Psoas muscle (tissue), 8 donors: ENCODE measurements around the gene UBE2H. TPM values are rescaled to one million over a fixed set of nuclear protein-coding genes. Genes with fewer than 3 reads are reported as not detected.
"Not testable (repeated sequence)": the region's sequence is repeated elsewhere in the genome, so short reads cannot be mapped to it uniquely, and the experiment has no call there.

Experiments used
- ATAC-seq, 4 donors: fragments of 200-7000 bp; cut with Tn5 transposase; one replicate each; pipeline ENCODE4 v1.9.1; 2020; ENCODE audit warnings: moderate library complexity in 3 of 4, mild to moderate bottlenecking in 2 of 4
- DNase-seq, 2 donors: peaks; one replicate each; pipeline ENCODE4 v3.0.0-alpha.2; 2020
- H3K27ac ChIP-seq: fragments of 200-600 bp; one replicate; pipeline ENCODE4 v1.8.0; 2022
- H3K27me3 ChIP-seq, 3 donors: fragments of 200-600 bp in 1 of 3; one replicate each; pipeline versions ENCODE4 v1.6.1 to v1.8.0; 2013 to 2022; ENCODE audit warnings: low read length in 2 of 3, mild to moderate bottlenecking in 2 of 3, moderate library complexity in 1 of 3; ENCODE audit not compliant: insufficient read depth in 3 of 3
- H3K36me3 ChIP-seq, 2 donors: fragments of 200-600 bp in 1 of 2; one replicate each; pipeline versions ENCODE4 v1.6.1 to v1.8.0; 2013 to 2022; ENCODE audit warnings: low read depth in 1 of 2, mild to moderate bottlenecking in 1 of 2, moderate library complexity in 1 of 2; ENCODE audit not compliant: insufficient read depth in 1 of 2
- H3K4me1 ChIP-seq: fragments of 200-600 bp; one replicate; pipeline ENCODE4 v1.8.0; 2022
- H3K4me3 ChIP-seq: fragments of 200-600 bp; one replicate; pipeline ENCODE4 v1.8.0; 2022; ENCODE audit warnings: mild to moderate bottlenecking
- H3K9me3 ChIP-seq: fragments of 200-600 bp; one replicate; pipeline ENCODE4 v1.8.0; 2022
- WGBS, 3 donors: extraction: QIAGEN DNeasy Blood & Tissue Kit; methylation state at CpG; one replicate each; pipeline versions ENCODE4 v1.1.6 to v1.1.7; 2013; 5-methylcytosine and 5-hydroxymethylcytosine counted together
- intact Hi-C, 2 donors: fragments of 100-400 bp; cut with DNase I; formaldehyde crosslinking; loops; one replicate each; pipeline versions ENCODE4 v1.11.0 to v1.14.2; 2022
- polyA plus RNA-seq, 3 donors: library from polyadenylated mRNA; stranded (reverse); fragments of 200-250 nt; gene quantifications; one replicate each; pipeline ENCODE4 v1.2.3, GENCODE V29; 2013
- total RNA-seq, 4 donors: library from RNA; stranded (reverse); fragmentation: NEBNext Ultra II Directional in 2 of 4; extraction: Animal tissue kit (Norgen Biotek cat#: 25700) in 2 of 4; gene quantifications; one replicate each; pipeline versions ENCODE4 v1.2.1 to v1.2.4, GENCODE V29; 2021 to 2023
- TF ChIP-seq, protein P1 (sequence below): fragments of 200-600 bp; IDR thresholded peaks from one replicate; pipeline ENCODE4 v1.8.0; 2022; ENCODE audit warnings: antibody characterized with exemption
- donor health status: healthy with polysubstance abuse.
- donor health status: DM: no; HTN: no; CAD: no; lungs with moderate emphysema.
- donor health status: Bipolar disorder and iron deficiency.
- donor health status: healthy.
- donor health status: DM: yes; HTN: yes; CAD: no.
- donor health status: DM: no; HTN: no; CAD: no.
- donor health status: DM: no; HTN: no; CAD: no.
- donor health status: DM: yes; HTN: yes; CAD: no.

The UBE2H gene
- total and polyA plus RNA-seq, 7 donors: 17.3 to 115 (median 77.3) TPM

DNA sequence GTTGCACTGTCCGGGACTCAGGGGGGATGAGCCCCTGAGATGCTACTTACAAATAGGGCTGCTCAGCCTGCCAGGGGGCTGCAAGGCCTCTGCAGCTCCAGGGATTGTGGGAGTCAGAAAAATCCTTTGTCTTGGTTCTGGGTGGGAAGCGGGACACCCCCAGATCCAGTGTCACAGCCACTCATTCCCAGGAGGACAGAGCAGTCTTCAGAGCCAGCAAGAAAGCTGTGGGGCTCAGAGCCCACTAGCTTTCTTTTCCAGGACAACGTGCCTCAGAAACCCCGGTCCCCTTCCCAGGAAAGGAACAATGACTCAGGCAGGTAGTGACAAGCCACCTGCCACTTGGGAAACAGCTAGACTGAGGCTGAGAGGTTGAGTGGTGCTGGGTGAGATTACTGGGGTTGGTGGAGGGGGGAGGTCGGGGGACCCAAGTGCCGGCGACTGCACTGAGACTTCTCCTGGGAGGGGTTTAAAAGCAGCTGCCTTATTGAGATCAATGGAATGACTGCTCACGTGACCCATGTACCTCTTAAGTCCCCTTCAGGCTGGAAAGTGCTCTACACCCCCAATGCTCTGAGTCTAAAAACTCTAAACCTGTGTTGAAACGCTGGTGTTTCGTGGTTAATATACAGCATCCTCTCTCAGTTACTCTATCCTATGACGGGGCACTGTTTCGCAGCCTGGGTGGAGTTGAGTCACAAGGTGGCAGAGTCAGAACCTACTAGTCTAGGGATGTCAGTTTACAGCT lies 123.6 kb downstream of the UBE2H start:
- intact Hi-C loops: loop anchor here (5.0 to 10.0 kb wide), 7 partner anchors 87 to 484 kb away; partner anchors contain the start of genes NRF1 (in 1 of the 2) and UBE2H (in 1 of the 2)
- no peak for ATAC-seq
- peaks cover 3 to 20% of the 10 kb centered on the region in 2 donors for H3K36me3 ChIP-seq
- no peak overlapping the region for H3K27ac ChIP-seq
- H3K27me3 ChIP-seq: no peaks in the 10 kb centered on the region
- TF ChIP-seq, protein P1, sequence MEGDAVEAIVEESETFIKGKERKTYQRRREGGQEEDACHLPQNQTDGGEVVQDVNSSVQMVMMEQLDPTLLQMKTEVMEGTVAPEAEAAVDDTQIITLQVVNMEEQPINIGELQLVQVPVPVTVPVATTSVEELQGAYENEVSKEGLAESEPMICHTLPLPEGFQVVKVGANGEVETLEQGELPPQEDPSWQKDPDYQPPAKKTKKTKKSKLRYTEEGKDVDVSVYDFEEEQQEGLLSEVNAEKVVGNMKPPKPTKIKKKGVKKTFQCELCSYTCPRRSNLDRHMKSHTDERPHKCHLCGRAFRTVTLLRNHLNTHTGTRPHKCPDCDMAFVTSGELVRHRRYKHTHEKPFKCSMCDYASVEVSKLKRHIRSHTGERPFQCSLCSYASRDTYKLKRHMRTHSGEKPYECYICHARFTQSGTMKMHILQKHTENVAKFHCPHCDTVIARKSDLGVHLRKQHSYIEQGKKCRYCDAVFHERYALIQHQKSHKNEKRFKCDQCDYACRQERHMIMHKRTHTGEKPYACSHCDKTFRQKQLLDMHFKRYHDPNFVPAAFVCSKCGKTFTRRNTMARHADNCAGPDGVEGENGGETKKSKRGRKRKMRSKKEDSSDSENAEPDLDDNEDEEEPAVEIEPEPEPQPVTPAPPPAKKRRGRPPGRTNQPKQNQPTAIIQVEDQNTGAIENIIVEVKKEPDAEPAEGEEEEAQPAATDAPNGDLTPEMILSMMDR: no peak
- peaks cover 35% of the 10 kb centered on the region for H3K4me1 ChIP-seq
- 68 to 86% (median 73%) methylated on average over 12 of the region's 12 CpGs for WGBS, 3 donors
- no peak overlapping the region for H3K4me3 ChIP-seq
- no peak for DNase-seq
- H3K9me3 ChIP-seq: no peaks in the 10 kb centered on the region

DNA sequence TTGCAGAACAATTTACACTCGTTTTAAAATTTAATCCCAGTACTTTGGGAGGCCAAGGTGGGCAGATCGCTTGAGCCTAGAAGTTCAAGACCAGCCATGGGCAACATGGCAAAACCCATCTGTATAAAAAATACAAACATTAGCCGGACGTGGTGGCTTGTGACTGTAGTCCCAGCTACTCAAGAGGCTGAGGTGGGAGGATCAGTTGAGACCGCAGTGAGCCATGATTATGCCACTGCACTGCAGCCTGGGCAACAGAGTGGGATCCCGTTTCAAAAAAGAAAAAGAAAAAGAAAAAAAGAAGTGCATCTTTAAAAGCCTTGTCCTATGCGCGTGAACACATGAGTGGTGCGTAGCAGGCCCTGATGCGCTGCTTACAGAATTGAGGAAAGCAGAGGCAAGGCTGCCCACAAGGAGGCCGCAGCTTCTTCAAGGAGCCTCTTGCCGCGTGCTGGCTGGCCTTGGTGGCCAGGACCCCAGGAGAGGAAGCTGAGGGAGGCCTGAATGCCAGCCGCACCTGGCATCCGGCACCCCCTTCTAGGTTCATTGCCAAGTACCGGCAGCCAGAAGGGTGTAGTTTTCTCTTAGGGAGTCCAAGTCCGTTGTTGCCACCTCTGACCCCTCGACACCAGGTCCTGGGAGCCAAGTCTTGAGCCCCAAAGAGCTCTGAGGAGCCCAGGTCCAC lies 124.5 kb downstream of the UBE2H start:
- DNase-seq: no peak
- no peak for ATAC-seq
- no peaks in the 10 kb centered on the region for H3K27me3 ChIP-seq
- no peak overlapping the region for H3K4me3 ChIP-seq
- H3K36me3 ChIP-seq: peaks cover 0 to 10% of the 10 kb centered on the region in 2 donors
- H3K4me1 ChIP-seq: peaks cover 35% of the 10 kb centered on the region
- no peak overlapping the region for H3K27ac ChIP-seq
- WGBS, 3 donors: 70 to 80% (median 71%) methylated on average over 18 of the region's 18 CpGs
- intact Hi-C loops: loop anchor here (5.0 to 10.0 kb wide), 7 partner anchors 86 to 483 kb away; partner anchors contain the start of genes NRF1 (in 1 of the 2) and UBE2H (in 1 of the 2)
- TF ChIP-seq, protein P1: no peak
- H3K9me3 ChIP-seq: no peaks in the 10 kb centered on the region

DNA sequence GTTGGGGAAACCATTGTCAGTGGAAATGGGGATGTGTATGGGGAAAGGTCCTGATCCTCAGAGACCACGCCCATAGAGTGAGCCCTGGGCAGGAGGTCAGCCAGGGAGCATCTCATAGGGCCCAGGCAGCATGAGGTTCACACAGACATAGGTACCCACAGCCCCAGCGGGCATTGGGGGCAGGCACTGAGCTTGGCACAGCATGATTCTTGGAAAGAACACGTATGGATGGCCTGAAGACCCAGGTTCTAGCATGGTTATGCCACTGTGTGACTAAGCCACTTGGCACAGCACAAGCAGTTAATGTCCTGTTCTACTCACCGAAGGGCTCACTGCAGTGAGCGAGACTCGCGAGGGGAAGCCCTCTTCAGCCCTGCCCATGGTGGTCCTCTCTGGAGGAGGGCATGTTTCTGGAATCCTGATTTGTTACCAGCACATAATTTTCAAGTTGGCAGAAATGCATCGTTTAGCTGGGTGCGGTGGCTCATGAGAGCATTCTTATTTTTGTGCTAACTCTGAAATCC lies 125.2 kb downstream of the UBE2H start:
- no peak for DNase-seq
- ATAC-seq: no peak
- Histone ChIP-seq H3K27me3 (no peaks in the 10 kb centered on the region), H3K4me3 (no peak overlapping the region), H3K9me3 (no peaks in the 10 kb centered on the region), H3K4me1 (peaks cover 35% of the 10 kb centered on the region), H3K36me3 (peaks cover 0 to 9% of the 10 kb centered on the region in 2 donors), H3K27ac (peak overlapping the region; percentile 2)
- intact Hi-C loops: loop anchor here (5.0 to 10.0 kb wide), 7 partner anchors 85 to 483 kb away; partner anchors contain the start of genes NRF1 (in 1 of the 2) and UBE2H (in 1 of the 2)
- 69 to 82% (median 69%) methylated on average over 9 of the region's 9 CpGs for WGBS, 3 donors
- TF ChIP-seq, protein P1: no peak

DNA sequence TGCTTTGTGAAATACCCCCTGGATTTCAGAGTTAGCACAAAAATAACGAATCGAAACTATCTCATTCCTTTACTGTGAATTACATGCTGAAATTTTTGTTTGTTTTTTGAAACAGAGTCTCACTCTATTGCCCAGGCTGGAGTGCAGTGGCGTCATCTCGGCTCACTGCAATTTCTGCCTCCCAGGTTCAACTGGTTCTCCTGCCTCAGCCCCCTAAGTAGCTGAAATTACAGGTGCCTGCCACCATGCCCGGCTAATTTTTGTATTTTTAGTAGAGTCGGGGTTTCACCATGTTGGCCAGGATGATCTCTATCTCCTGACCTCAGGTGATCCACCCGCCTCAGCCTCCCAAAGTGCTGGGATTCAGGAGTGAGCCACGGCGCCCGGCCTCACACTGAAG lies 125.9 kb downstream of the UBE2H start:
- H3K4me3 ChIP-seq, H3K27me3 ChIP-seq, H3K36me3 ChIP-seq, DNase-seq, H3K27ac ChIP-seq, H3K9me3 ChIP-seq, ATAC-seq: not testable (repeated sequence)
- intact Hi-C loops: loop anchor here (5.0 to 10.0 kb wide), 7 partner anchors 85 to 482 kb away; partner anchors contain the start of genes NRF1 (in 1 of the 2) and UBE2H (in 1 of the 2)
- 77 to 80% (median 78%) methylated on average over 10 of the region's 10 CpGs for WGBS, 3 donors
- H3K4me1 ChIP-seq: peaks cover 29% of the 10 kb centered on the region
